PC-9 (cell line): ENCODE results near the gene FXYD6. TPM values are rescaled to one million over a fixed set of nuclear protein-coding genes. Genes with fewer than 3 reads are reported as not detected.
"Not testable (repeated sequence)": the region's sequence is repeated elsewhere in the genome, so short reads cannot be mapped to it uniquely, and the experiment has no call there.

Experiments
- BruUV-seq: library from RNA; stranded (reverse); fragments of 400-500 nt; replicated peaks from 2 replicates; lab custom pipeline; 2021; lab: Mats Ljungman, UMichigan
- CTCF ChIA-PET: fragments of 300-600 bp; sonication (Branson Sonifier 250); formaldehyde crosslinking; loops from one replicate; lab custom pipeline; 2022; ENCODE audit warnings: antibody characterized with exemption; lab: Charles Lee
- POLR2A ChIA-PET: fragments of 300-600 bp; sonication (Branson Sonifier 250); formaldehyde crosslinking; loops from one replicate; lab custom pipeline; 2022; ENCODE audit warnings: antibody characterized with exemption; ENCODE audit not compliant: unreplicated experiment; lab: Charles Lee
- DNase-seq, 2 experiments: peaks; one replicate each; pipeline versions ENCODE4 v3.0.0 to v3.0.0-alpha.2; 2015 to 2022; ENCODE audit warnings: mixed read lengths in 1 of 2
- H2AFZ ChIP-seq: fragments of 200-600 bp; sonication (generic); 2 replicates; pipeline ENCODE4 v1.8.1; 2017; ENCODE audit warnings: antibody characterized with exemption
- H3F3A ChIP-seq: fragments of 200-600 bp; sonication (generic); 2 replicates; pipeline ENCODE4 v1.8.1; 2017; ENCODE audit warnings: antibody characterized with exemption, mild to moderate bottlenecking, low read depth; ENCODE audit not compliant: insufficient read depth
- H3K27ac ChIP-seq: fragments of 200-600 bp; sonication (generic); 2 replicates; pipeline ENCODE4 v1.6.1; 2016; ENCODE audit warnings: mixed run types
- H3K27me3 ChIP-seq: fragments of 200-600 bp; sonication (generic); 2 replicates; pipeline ENCODE4 v1.6.1; 2016; ENCODE audit warnings: low read depth, mixed run types; ENCODE audit not compliant: insufficient read depth
- H3K36me3 ChIP-seq: fragments of 200-600 bp; sonication (generic); 2 replicates; pipeline ENCODE4 v1.6.1; 2016; ENCODE audit warnings: low read depth, mixed run types
- H3K4me1 ChIP-seq: fragments of 200-600 bp; sonication (generic); replicated peaks from 2 replicates; pipeline ENCODE4 v1.6.1; 2016; ENCODE audit warnings: mixed run types; ENCODE audit not compliant: insufficient read depth
- H3K4me2 ChIP-seq: fragments of 200-600 bp; sonication (generic); 2 replicates; pipeline ENCODE4 v1.6.1; 2017; ENCODE audit warnings: mixed run types
- H3K4me3 ChIP-seq: fragments of 200-600 bp; sonication (generic); 2 replicates; pipeline ENCODE4 v1.6.1; 2016; ENCODE audit warnings: mixed run types
- H3K79me2 ChIP-seq: fragments of 200-600 bp; sonication (generic); 2 replicates; pipeline ENCODE4 v1.6.1; 2017; ENCODE audit warnings: low read depth, mixed run types
- H3K9me2 ChIP-seq: fragments of 200-600 bp; sonication (generic); 2 replicates; pipeline ENCODE4 v1.8.1; 2017; ENCODE audit warnings: mild to moderate bottlenecking; ENCODE audit not compliant: insufficient read depth
- H3K9me3 ChIP-seq: fragments of 200-600 bp; sonication (generic); 2 replicates; pipeline ENCODE4 v1.8.1; 2016; ENCODE audit warnings: low read depth; ENCODE audit not compliant: insufficient read depth
- H4K20me1 ChIP-seq: fragments of 200-600 bp; sonication (generic); 2 replicates; pipeline ENCODE4 v1.8.1; 2017; ENCODE audit not compliant: insufficient read depth
- CTCF ChIP-seq: fragments of 200-600 bp; sonication (generic); conservative IDR thresholded peaks from 2 replicates; pipeline ENCODE4 v1.6.1; 2017; ENCODE audit warnings: mixed run types, antibody characterized with exemption, mild to moderate bottlenecking, moderate library complexity
- EZH2 ChIP-seq: fragments of 200-600 bp; sonication (generic); IDR thresholded peaks from 2 replicates; pipeline ENCODE4 v1.8.0; 2017; ENCODE audit warnings: antibody characterized with exemption, low read depth
- intact Hi-C: fragments of 100-400 bp; cut with micrococcal nuclease; formaldehyde crosslinking; loops from one replicate; pipeline ENCODE4 v1.10.0; 2022; ENCODE audit not compliant: unreplicated experiment
- total RNA-seq: library from RNA; stranded (reverse); gene quantifications from 2 replicates; pipeline ENCODE4 v1.2.3, GENCODE V29; 2021

Gene FXYD6
- total RNA-seq, 1 experiment from 2014 or later: 0.20 TPM

GRCh38 chr11:117815262-117815803 lies 61.1 kb downstream of the FXYD6 start:
- no peak overlapping the region for H3K4me2 ChIP-seq
- intact Hi-C loops: no loop called here
- BruUV-seq: no TSS peak

GRCh38 chr11:117814766-117815261 lies 61.6 kb downstream of the FXYD6 start:
- no peak overlapping the region for H3K4me2 ChIP-seq
- no peaks in the 10 kb centered on the region for H3K36me3 ChIP-seq
- no peaks in the 10 kb centered on the region for H3K9me3 ChIP-seq
- no peak overlapping the region for H3K27ac ChIP-seq
- ChIA-PET POLR2A (interaction anchor here (0.5 kb wide), 1 partner anchor 326 kb away, joined by 4 read pairs; no protein-coding TSS in a partner anchor), CTCF (interaction anchor here (0.6 to 3.1 kb wide), 2 partner anchors 389 to 670 kb away, joined by 4 to 22 read pairs; no protein-coding TSS in a partner anchor)
- no peak for DNase-seq
- no peak overlapping the region for H2AFZ ChIP-seq
- H3K9me2 ChIP-seq: no peaks in the 10 kb centered on the region
- intact Hi-C loops: no loop called here
- 0 out of 2 replicates have a peak, but pooled peaks cover 6% of the 10 kb centered on the region for H3K4me1 ChIP-seq
- peaks cover 18% of the 10 kb centered on the region for H3K27me3 ChIP-seq
- no peaks in the 10 kb centered on the region for H4K20me1 ChIP-seq
- no TSS peak for BruUV-seq
- TF ChIP-seq EZH2: no peak
- TF ChIP-seq CTCF: no peak
- no peaks in the 10 kb centered on the region; the same call in 1 of the 2 replicates for H3F3A ChIP-seq
- no peak overlapping the region for H3K4me3 ChIP-seq
- H3K79me2 ChIP-seq: no peaks in the 10 kb centered on the region

More at GRCh38 chr11:117815262-117815803, 61.1 kb downstream of the FXYD6 start:
- H3K27me3 ChIP-seq: peaks cover 13% of the 10 kb centered on the region
- ChIA-PET CTCF (interaction anchor here (0.6 to 3.1 kb wide), 3 partner anchors 8 to 671 kb away, joined by 3 to 22 read pairs (median 4); no protein-coding TSS in a partner anchor), POLR2A (no interaction called here)
- H3K9me2 ChIP-seq: no peaks in the 10 kb centered on the region
- no peaks in the 10 kb centered on the region for H3K36me3 ChIP-seq
- no peaks in the 10 kb centered on the region for H4K20me1 ChIP-seq
- H3K4me1 ChIP-seq: 0 out of 2 replicates have a peak, but pooled peaks cover 6% of the 10 kb centered on the region
- no peaks in the 10 kb centered on the region for H3F3A ChIP-seq
- H3K4me3 ChIP-seq: no peak overlapping the region
- TF ChIP-seq EZH2 (no peak), CTCF (no peak)
- no peaks in the 10 kb centered on the region for H3K79me2 ChIP-seq
- no peak overlapping the region for H3K27ac ChIP-seq
- H3K9me3 ChIP-seq: no peaks in the 10 kb centered on the region
- no peak for DNase-seq
- no peak overlapping the region for H2AFZ ChIP-seq

GRCh38 chr11:117814204-117814765 lies 62.2 kb downstream of the FXYD6 start:
- Histone ChIP-seq H3K4me2 (no peak overlapping the region), H3K27me3 (peaks cover 23% of the 10 kb centered on the region), H3K27ac (no peak overlapping the region), H3K9me2 (no peaks in the 10 kb centered on the region), H3K9me3 (no peaks in the 10 kb centered on the region), H3K79me2 (no peaks in the 10 kb centered on the region), H3K4me1 (0 out of 2 replicates have a peak, but pooled peaks cover 6% of the 10 kb centered on the region), H3K4me3 (no peak overlapping the region), H2AFZ (no peak overlapping the region), H3K36me3 (no peaks in the 10 kb centered on the region), H4K20me1 (no peaks in the 10 kb centered on the region), H3F3A (no peaks in the 10 kb centered on the region; the same call in 1 of the 2 replicates)
- BruUV-seq: no TSS peak
- POLR2A ChIA-PET: interaction anchor here (0.5 kb wide), 1 partner anchor 326 kb away, joined by 4 read pairs; no protein-coding TSS in a partner anchor
- DNase-seq: no peak
- TF ChIP-seq EZH2: no peak
- TF ChIP-seq CTCF: no peak
- CTCF ChIA-PET: no interaction called here
- intact Hi-C loops: no loop called here

GRCh38 chr11:117810056-117810451 lies 66.4 kb downstream of the FXYD6 start:
- intact Hi-C loops, H3K27ac ChIP-seq, H4K20me1 ChIP-seq, H3K4me1 ChIP-seq, H3K79me2 ChIP-seq, H3K9me3 ChIP-seq, DNase-seq, H3K4me2 ChIP-seq, H3F3A ChIP-seq, H2AFZ ChIP-seq, H3K36me3 ChIP-seq, H3K9me2 ChIP-seq, H3K4me3 ChIP-seq, POLR2A ChIA-PET, BruUV-seq: not testable (repeated sequence)
- CTCF ChIA-PET: interaction anchor here (1.2 kb wide), 1 partner anchor 137 kb away, joined by 3 read pairs; no protein-coding TSS in a partner anchor
- peaks cover 37% of the 10 kb centered on the region for H3K27me3 ChIP-seq
